GM21528 (cell line): ENCODE measurements around the gene AKAP14.
"Not testable (repeated sequence)": the region's sequence is repeated elsewhere in the genome, so short reads cannot be mapped to it uniquely, and the experiment has no call there.

ENCODE experiments used
- ATAC-seq: cut with Tn5 transposase; IDR thresholded peaks from one replicate; pipeline ENCODE4 v1.9.1; 2021; ENCODE audit warnings: mild to moderate bottlenecking, moderate library complexity; ENCODE audit not compliant: unreplicated experiment, low FRiP score

AKAP14 gene

DNA sequence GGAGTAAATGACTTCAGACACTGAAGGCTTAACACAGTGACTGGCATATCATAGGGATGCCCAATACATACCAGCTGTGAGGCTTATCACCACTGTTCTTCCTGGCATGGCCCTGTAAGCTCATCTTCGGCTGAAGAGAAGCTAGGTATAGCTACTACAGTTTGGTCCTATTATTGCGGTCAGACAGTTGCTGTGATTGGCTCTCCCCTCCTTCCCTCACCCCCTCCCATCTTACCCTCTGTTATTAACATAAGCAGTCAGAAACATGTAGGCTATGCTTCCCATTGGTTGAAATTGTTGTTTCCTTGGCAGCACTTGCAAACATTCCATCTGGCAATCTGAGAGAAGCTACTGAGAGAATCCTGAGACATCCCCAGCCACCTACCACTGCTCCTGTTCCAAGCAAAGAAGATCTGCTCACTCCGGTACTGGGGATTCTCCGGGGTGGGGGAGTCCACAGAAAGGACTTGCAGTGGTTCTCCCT lies at the start of gene AKAP14:
AKAP14 (plus strand) TSS at position 51 of the 484 bp plus-strand sequence. CDS start 7,331 bp downstream, outside the sequence.
- no peak for ATAC-seq

DNA sequence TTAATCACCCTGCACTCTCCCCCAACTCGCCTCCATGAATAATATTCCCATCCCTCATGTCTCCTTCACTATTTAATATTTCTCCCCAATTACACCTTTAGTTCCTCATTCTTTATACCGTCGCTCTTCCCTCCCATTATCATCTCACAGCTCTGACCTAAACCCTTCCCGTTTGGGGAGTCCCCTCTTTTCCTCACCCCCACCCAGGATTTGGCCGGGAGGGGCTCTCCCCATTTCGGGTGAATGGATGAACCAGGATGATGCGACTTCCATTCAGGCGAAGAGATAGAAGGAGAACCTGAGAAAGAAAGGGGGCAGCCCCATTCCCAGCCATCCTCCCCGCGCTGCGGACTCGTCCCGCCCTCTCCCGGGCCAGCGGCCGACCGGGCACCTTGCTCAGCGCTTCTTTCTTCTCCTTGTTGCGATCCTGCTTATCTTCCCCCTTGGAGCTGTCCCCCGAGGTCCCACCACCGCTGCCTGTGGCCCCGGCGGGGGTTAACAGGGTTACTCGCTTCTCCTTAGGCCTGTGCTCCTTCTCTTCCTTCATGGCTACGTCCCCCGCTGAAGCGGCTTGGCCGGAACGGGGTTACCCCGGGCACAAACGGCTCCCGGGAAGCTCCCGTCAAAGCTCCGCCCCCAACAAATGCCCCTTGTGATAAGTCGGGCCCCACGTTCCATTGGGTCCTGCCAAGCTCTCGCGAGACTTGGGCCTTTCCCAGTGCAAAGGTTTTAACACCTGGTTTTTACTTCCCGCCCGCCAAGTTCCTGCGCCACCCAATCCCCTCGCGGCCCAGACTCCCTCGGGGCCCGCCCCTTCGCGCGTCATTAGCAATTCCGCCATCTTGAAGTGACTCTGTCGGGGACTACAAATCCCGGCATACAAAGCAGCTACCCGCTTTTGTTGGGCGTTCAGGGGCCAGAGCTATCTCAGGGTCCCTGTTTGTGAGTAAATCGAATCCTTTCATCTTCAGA lies 43.0 kb upstream of the AKAP14 start, which contains the start of gene UPF3B:
UPF3B (minus strand) TSS at position 582 of the 972 bp plus-strand sequence; CDS start at position 547, 35 bp downstream.
- peak; percentile 96 for ATAC-seq

DNA sequence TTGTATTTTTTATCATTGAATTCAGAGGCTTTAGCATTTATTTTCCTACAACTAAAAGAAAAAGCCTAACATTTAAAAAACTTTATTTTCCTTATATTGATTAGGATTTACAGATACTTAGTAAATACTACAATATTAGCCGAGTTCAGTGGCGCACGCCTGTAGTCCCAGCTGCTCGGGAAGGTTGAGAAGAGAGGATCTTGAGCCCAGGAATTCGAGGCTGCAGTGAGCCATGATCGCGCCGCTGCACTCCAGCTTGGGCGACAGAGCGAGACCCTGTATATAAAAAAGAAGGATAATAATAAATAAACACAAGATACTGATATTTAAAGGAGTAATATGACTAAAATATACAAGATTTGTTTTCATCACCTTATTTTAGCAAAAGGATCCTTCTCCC lies 42.2 kb upstream of the AKAP14 start:
- no peak for ATAC-seq

DNA sequence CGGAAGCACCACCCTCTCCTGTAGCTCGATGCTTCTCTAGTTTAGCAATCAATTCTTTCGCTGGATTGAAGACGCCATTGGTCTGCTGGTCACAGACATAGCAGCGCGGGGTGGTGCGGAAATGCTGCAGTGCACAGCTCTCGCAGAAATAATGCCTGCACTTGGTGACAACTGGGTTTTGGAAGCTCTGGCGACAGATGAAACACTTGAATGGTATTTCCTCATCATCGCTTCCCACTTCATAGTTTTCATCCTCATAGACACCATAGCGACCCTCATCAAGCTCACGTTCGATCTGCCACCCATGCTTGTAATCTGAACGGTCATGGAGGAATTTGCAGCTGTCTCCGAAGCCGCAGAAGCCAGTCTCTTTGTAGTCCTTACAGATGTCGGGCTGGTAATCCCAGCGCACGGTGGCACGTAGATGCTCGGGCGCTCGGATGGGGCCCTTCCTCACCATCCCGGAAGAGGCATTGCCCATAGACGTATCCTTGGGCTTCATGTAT lies 25.0 kb upstream of the AKAP14 start:
- ATAC-seq, result peak; percentile 27

DNA sequence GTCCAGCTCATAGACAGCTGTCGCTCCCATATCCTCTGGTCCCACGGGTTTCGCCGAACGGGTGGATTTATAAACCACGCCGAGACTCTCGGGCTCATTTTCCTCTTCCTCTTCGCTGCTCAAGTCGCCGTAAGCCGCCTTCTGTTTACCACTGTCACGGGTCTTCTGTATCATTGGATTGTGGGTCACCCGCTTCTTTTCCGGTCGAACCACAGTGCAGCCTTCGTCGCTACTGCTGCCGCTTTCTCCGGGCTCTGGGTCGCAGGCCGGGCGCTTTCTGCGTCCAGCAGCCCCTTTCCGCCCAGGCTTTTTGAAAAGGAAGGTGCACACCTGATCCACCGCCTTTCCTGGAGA lies 24.5 kb upstream of the AKAP14 start:
- peak; percentile 49 for ATAC-seq

DNA sequence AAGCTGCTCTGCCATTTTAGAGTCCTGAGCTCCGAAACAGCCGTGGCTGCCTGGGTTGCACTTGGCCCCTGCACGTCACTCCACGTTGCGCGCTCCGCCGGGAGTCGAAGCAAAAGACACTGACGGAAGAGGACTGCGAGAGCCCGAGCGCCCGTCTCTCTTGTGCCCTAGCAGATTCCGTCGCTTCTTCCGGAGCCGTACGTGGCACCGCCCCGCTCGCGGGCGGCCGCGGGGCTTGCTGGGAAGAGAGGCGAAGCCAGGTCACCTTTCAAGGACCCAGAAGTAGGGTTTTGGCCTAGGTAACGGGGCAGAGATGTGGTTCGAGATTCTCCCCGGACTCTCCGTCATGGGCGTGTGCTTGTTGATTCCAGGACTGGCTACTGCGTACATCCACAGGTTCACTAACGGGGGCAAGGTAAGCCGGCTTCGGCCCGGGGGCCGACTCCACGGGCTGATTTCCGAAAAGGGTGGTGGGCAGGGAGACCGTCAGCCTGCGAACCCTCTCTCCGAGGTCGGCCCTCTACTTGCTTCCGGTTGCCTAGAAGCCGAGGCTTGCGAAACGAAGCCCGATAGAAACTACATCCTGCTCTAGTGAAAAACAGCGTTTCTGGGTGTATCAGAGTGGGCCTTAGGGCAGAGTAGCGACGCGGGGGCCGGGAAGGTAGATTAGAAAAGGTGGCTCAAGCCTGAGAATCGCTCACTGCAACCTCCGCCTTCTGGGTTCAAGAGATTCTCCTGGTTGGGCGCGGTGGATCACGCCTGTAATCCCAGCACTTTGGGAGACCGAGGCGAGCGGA lies 23.9 kb upstream of the AKAP14 start, which contains the start of the genes NDUFA1 and RNF113A:
NDUFA1 (plus strand) TSS at position 234 of the 797 bp plus-strand sequence; CDS start at position 314, 80 bp downstream.
RNF113A (minus strand) TSS at position 135 of the 797 bp plus-strand sequence; CDS start at position 15, 120 bp downstream.
- peak; percentile 91 for ATAC-seq

DNA sequence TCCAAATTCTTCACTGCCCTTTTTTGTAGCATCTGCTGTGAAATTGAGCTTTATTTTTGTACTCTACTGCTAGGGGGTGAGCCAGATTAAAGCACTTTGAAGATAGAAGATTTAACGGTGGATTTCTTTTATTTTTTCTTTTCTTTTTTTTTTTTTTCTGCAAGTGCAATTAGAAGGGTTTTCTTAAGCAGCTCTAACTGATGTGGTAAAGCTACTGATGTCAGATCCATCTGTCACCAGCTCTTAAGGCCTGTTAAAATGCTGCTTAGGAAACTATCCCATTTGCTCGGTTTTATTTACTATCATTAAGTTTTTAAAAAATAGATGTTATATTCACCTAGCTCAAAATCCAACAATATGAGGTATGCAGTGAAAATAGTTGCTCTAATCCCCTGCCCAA lies 17.0 kb upstream of the AKAP14 start:
- no peak for ATAC-seq

DNA sequence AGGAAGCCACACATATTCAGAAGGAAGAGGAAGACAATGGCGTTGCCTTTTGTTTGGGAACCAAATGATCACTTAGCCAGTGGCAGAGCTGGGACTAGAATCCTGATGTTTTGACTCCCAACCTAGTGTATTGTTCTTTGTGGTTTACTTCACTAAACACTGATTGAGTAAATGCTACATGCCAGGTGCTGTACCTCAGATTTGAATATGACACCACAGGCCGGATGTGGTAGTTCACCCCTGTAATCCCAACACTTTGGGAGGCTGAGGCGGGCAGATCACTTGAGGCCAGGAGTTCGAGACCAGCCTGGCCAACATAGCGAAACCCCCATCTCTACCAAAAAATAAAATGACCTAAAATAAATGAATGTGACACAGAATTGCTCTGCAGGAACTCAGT lies 15.6 kb upstream of the AKAP14 start:
- no peak for ATAC-seq

DNA sequence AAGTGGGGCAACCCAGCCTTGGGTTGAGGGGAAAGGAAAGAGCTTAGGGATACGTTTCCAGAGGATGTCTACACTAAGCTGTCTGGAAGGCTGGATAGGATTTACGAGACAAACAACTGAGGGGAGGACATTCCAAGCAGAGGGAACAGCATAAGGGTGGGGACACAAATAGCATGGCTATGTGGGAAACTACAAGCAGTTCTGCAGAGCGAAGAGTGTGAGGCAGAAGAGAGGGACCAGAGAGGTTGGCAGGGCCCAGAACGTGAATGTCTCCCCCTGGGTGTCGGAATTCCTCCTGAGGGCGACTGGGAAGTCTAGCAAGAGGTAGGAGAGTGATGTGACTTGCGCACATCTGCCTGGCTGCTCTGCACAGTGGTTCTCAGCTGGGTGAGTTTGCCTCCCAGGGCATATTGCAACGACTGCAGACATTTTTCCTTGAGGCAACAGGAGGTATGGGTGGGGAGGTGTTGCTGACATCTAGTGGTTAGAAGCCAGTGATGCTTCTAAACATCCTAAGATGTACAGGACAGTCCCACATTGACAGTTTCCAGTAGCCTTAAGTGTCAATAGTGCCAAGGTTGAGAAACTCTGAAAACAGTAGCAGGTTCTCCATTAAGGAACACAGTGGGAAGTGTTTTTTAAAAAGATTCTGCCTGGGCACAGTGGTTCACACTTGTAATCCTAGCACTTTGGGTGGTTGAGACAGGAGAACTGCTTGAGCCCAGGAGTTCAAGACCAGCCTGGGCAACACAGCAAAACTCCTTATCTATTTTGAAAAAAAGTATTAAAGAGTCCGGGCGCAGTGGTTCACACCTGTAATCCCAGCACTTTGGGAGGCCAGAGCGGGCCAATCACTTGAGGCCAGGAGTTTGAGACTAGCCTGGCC lies 14.9 kb upstream of the AKAP14 start:
- peak; percentile 80 for ATAC-seq

DNA sequence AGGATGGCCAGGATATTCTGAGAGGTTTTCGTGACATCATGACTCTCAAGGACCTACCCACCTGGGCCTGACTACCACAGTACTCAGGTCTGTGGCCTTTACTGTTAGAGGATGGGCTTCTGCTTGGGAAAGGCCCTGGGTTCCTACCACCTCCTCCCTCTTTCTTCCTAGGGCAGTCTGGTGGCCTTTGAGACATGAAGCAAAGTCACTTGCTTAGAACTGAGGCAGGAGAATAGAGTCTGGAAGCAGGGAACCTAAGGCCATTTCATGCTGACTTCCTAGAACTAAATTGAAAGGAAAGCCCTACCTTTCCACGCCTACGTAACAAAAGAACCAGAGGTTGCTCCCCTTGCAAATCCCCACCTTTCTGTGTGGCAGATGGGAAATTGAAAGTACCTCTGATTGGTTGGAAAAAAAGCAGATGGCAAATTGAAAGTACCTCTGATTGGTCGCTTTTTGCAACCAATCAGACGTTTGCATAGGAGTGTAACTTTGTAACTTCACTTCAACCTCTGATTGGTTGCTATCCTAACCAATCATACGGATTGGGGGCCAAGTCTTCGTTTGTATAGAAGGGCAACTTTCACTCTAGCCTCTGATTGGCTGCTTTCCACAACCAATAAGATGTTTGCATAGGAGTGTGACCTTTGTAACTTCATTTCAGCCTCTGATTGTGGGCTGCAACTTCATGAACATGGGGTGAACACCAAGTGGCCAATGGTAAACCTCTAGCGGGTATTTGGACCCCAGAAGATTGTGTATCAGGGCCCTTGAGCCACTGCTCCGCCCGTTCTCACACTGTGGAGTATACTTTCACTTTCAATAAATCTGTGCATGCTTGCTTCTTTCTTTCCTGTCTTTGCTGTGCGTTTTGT lies 9.9 kb upstream of the AKAP14 start:
- no peak for ATAC-seq

DNA sequence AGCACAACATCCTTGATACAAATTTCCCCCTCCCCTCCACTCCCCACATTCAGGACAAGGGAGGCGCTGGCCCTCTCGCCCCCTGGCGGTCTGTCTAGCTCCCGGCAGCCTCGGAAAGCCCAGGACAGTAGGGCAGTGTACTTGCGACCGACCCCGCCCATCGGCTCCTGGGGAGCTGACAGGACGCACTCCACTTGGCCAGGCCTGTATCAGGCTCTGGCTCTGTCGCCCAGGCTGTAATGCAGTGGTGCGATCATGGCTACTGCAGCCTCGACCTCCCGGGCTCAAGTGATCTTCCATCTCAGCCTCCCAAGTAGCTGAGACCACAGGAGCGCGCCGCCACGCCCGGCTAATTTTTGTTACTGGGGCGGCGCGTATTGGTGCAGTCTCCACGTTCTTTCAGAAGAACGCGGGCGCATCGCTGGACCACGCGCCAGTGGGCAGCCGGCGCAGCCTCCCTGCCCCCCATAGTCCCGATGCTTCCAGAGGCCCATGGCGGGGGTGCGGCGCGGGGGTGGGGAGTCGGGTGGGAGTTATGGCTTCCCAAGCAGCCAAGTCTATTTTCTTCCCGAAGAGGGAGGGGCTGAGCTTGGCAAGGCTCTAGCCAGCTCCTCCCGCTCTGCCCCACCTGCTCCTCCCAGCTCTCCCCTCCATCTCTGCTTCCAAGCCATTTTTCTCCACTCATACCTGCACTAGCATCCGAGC lies 7.8 kb upstream of the AKAP14 start:
- ATAC-seq, result no peak

DNA sequence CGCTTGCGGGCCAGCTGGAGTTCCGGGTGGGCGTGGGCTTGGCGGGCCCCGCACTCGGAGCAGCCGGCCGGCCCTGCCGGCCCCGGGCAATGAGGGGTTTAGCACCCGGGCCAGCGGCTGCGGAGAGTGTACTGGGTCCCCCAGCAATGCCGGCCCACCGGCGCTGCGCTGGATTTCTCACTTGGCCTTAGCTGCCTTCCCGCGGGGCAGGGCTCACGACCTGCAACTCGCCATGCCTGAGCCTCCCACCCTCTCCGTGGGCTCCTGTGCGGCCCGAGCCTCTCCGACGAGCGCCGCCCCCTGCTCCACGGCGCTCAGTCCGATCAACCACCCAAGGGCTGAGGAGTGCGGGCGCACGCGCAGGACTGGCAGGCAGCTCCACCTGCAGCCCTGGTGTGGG lies 5.1 kb upstream of the AKAP14 start:
- ATAC-seq, result not testable (repeated sequence)

DNA sequence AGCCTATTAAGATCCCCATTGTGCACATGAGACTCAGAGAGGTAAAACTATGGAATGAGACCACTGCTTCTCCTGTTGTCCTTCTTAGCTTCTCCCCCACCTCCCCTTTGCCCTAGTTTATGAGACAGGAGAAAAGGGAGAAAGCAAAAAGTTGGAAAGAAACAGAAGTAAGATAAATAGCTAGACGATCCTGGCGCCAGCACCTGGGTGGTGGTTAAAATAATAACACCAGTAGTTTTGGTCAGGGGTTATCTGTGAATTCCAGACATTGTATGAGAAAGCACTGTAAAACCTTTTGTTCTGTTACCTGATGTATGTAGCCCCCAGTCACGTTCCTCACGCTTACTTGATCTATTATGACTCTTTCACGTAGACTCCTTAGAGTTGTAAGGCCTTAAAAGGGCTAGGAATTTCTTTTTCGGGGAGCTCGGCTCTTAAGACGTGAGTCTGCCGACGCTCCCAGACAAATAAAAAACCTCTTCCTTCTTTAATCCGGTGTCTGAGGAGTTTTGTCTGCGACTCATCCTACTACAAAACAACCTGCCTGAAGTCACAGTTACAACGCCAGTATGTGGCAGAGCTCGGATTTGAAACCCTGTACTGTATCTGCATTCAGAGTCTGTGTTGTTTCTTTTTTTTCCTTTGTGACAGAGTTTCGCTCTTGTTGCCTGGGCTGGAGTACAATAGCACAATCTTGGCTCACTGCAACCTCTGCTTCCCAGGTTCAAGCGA lies 3.6 kb upstream of the AKAP14 start:
- not testable (repeated sequence) for ATAC-seq

DNA sequence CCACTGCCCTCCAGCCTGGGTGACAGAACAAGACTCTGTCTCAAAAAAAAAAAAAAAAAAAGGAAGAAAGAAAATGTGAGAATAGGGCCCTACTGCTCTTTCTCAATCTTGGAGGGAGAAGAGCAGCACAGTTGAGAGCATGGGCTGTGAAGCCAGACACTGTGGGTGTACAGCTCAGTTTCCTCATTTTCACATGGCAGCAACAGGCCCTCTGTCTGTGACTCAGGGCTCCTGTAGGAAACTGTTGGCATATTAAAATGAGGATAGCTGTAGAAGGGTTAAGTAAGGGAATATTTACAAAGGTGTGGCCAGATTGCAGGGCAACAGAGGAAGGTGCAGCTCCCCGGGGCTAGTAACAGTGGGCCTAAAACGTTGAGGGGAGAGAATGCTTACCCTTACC lies 3.4 kb downstream of the AKAP14 start:
- ATAC-seq, result no peak

DNA sequence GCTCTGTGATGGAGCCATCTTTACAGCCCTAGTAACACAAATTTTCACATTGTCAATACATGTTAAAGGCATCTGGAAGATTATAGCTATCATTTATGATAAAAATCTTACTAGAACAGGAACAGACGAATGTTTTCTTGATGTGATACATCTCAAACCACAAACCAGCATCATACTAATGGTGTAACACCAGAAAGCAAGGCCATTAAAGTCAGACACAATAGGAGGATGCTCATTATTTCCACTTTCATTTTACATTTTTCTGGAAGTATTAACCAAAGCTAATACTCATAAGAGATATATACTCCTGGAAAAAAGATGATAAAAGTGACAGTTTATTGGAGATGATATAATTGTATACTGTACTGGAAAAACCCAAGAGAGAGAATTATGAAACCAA lies 5.3 kb downstream of the AKAP14 start:
- ATAC-seq, result no peak

DNA sequence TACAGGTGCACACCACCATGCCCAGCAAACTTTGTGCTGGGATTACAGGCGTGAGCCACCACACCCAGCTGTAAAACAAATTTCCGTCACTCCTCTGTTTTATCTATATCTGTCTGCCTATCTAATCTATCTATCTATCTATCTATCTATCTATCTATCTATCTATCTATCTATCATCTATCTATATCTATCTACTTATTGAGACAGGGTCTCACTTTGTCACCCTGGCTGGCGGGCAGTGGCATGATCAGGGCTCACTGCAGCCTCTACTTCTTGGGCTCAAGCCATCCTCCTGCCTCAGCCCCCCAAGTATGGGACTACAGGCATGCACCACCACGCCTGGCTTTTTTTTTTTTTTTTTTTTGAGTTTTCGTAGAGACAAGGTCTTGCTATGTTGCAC lies 20.6 kb downstream of the AKAP14 start:
- ATAC-seq, result no peak

DNA sequence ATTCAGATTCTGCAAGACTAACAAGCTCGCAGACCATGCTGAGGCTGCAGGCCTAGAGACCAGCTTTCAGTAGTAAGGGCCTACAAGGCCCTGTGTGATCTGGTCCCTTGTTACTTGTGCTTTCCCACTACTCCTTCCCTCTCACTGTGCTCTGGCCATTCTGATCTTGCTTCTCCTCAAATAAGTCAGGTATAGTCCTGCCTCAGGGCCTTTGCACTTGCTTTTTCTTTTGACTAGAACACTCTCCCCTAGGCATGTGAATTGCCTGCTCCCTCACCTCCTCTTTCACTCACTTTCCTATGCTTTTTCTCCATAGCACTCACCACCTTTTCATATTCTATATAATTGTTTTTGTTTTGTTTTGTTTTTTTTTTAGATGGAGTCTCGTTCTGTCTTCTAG lies 22.2 kb downstream of the AKAP14 start:
- no peak for ATAC-seq
